HG02678 (cell line): ENCODE results near the gene LOXHD1.

Experiments
- ATAC-seq: cut with Tn5 transposase; IDR thresholded peaks from one replicate; pipeline ENCODE4 v1.9.1; 2021; ENCODE audit warnings: mild to moderate bottlenecking, moderate library complexity; ENCODE audit not compliant: unreplicated experiment

The LOXHD1 gene

GRCh38 chr18:46449499-46449898 is 207.5 kb downstream of the LOXHD1 start:
- no peak for ATAC-seq

- ATAC-seq: no peak
These were observed 208.0 kb downstream of the LOXHD1 start for GRCh38 chr18:46449033-46449432.

- ATAC-seq: no peak
These were observed 208.7 kb downstream of the LOXHD1 start for GRCh38 chr18:46448347-46448746.

- no peak for ATAC-seq
These were observed 209.2 kb downstream of the LOXHD1 start for GRCh38 chr18:46447792-46448191.

GRCh38 chr18:46447323-46447722 is 209.7 kb downstream of the LOXHD1 start:
- no peak for ATAC-seq

- ATAC-seq: no peak
These were observed 211.3 kb downstream of the LOXHD1 start for GRCh38 chr18:46445522-46446313.

- ATAC-seq: no peak
These were observed 218.0 kb downstream of the LOXHD1 start for GRCh38 chr18:46439037-46439436.

GRCh38 chr18:46437061-46437460 is 220.0 kb downstream of the LOXHD1 start:
- ATAC-seq: no peak

GRCh38 chr18:46436621-46437020 is 220.4 kb downstream of the LOXHD1 start:
- no peak for ATAC-seq

- ATAC-seq: no peak
These were observed 222.0 kb downstream of the LOXHD1 start for GRCh38 chr18:46435031-46435430.

- ATAC-seq: no peak
These were observed 222.4 kb downstream of the LOXHD1 start for GRCh38 chr18:46434629-46435028.

- ATAC-seq: no peak
These were observed 223.7 kb downstream of the LOXHD1 start for GRCh38 chr18:46433121-46433826.

GRCh38 chr18:46431522-46432171 is 225.4 kb downstream of the LOXHD1 start:
- no peak for ATAC-seq

GRCh38 chr18:46429649-46430224 is 227.3 kb downstream of the LOXHD1 start:
- no peak for ATAC-seq

- ATAC-seq: no peak
These were observed 227.9 kb downstream of the LOXHD1 start for GRCh38 chr18:46429130-46429529.

- no peak for ATAC-seq
These were observed 228.7 kb downstream of the LOXHD1 start for GRCh38 chr18:46428368-46428767.

- ATAC-seq: no peak
These were observed 229.6 kb downstream of the LOXHD1 start for GRCh38 chr18:46427216-46427995.
